ENCODE results near the gene S100A4.

Gene S100A4

GRCh38 chr1:153507926-153508583 lies 37.6 kb downstream of the S100A4 start:
- DNase-seq (ENCODE audit: low spot score) = no peak

GRCh38 chr1:153506831-153507413 lies 38.7 kb downstream of the S100A4 start:
- peak; percentile 88 for DNase-seq (ENCODE audit: low spot score)

- no peak for DNase-seq (ENCODE audit: low spot score)
Observed at GRCh38 chr1:153506386-153506785, 39.2 kb downstream of the S100A4 start.

- DNase-seq (ENCODE audit: low spot score) = no peak
Observed at GRCh38 chr1:153505576-153505975, 40.0 kb downstream of the S100A4 start.

GRCh38 chr1:153503766-153504165 lies 41.8 kb downstream of the S100A4 start:
- DNase-seq (ENCODE audit: low spot score) = no peak

GRCh38 chr1:153498746-153499145 lies 46.9 kb downstream of the S100A4 start:
- no peak for DNase-seq (ENCODE audit: low spot score)

GRCh38 chr1:153495536-153495935 lies 50.1 kb downstream of the S100A4 start:
- DNase-seq (ENCODE audit: low spot score) = no peak

- peak; percentile 44 for DNase-seq (ENCODE audit: low spot score)
Observed at GRCh38 chr1:153494976-153495535, 50.5 kb downstream of the S100A4 start.

Measured in hepatic stellate cell (primary cell).